HCT116 (cell line): Measurements from ENCODE around the gene PDSS2. TPM values are rescaled to one million over a fixed set of nuclear protein-coding genes. Genes with fewer than 3 reads are reported as not detected.

Source experiments
- ATAC-seq: fragments of 200-7000 bp; cut with Tn5 transposase; 2 replicates; pipeline ENCODE4 v1.9.1; 2020; ENCODE audit warnings: mild to moderate bottlenecking, moderate library complexity
- BruUV-seq: library from RNA; stranded (reverse); fragments of 400-500 nt; replicated peaks from 2 replicates; lab custom pipeline; 2021; lab: Mats Ljungman, UMichigan
- CTCF ChIA-PET: fragments of 300-600 bp; sonication (Branson Sonifier 250); formaldehyde crosslinking; loops from one replicate; lab custom pipeline; 2021; ENCODE audit warnings: antibody characterized with exemption; lab: Charles Lee
- POLR2A ChIA-PET: fragments of 300-600, 350-600 bp; sonication (Branson Sonifier 250); formaldehyde crosslinking; loops from one replicate; lab custom pipeline; 2021; ENCODE audit warnings: antibody characterized with exemption; lab: Charles Lee
- RAD21 ChIA-PET, 2 experiments: fragments of 300-600 bp; sonication (Branson Sonifier 250); formaldehyde crosslinking; loops; one replicate each; lab custom pipeline; 2023; ENCODE audit warnings: low total read pairs in 2 of 2; ENCODE audit not compliant: uncharacterized antibody in 2 of 2, unreplicated experiment in 2 of 2, low non-redundant PET in 1 of 2; lab: Charles Lee
- DNase-seq: peaks from one replicate; pipeline ENCODE4 v3.0.0-alpha.2; 2010; ENCODE audit warnings: low read depth, low spot score
- H2AFZ ChIP-seq: fragments of 200-600 bp; shearing (Covaris generic), sonication (generic); 2 replicates; pipeline ENCODE4 v1.6.1; 2017; ENCODE audit warnings: low read depth, mixed run types, mixed read lengths, antibody characterized with exemption, low read length; ENCODE audit not compliant: poor library complexity, severe bottlenecking
- H3K27ac ChIP-seq: 2 replicates; pipeline ENCODE4 v1.5.1; 2012; ENCODE audit warnings: low read depth, low read length
- H3K27me3 ChIP-seq: fragments of 200-600 bp; sonication (generic); 2 replicates; pipeline ENCODE4 v1.6.1; 2016; ENCODE audit warnings: mixed run types, low read length, mixed read lengths; ENCODE audit not compliant: insufficient read depth
- H3K36me3 ChIP-seq, 2 experiments: fragments of 200-500 bp in 1 of 2; fragments of 200-600 bp in 1 of 2; sonication (Bioruptor generic) in 1 of 2; sonication (generic) in 1 of 2; 2 replicates each; pipeline versions ENCODE4 v1.5.1 to v1.6.1; 2014 to 2016; ENCODE audit warnings: low read length in 2 of 2, inconsistent platforms in 1 of 2, mixed read lengths in 1 of 2, mixed run types in 1 of 2; ENCODE audit not compliant: insufficient read depth in 2 of 2, control insufficient read depth in 1 of 2
- H3K4me1 ChIP-seq, 2 experiments: fragments of 200-600 bp in 1 of 2; sonication (generic) in 1 of 2; 2 replicates each; pipeline versions ENCODE4 v1.5.1 to v1.6.1; 2012 to 2017; ENCODE audit warnings: low read length in 2 of 2, inconsistent platforms in 1 of 2, mild to moderate bottlenecking in 1 of 2, mixed read lengths in 1 of 2, mixed run types in 1 of 2, moderate library complexity in 1 of 2; ENCODE audit not compliant: insufficient read depth in 2 of 2, control insufficient read depth in 1 of 2
- H3K4me2 ChIP-seq: fragments of 200-600 bp; sonication (generic); 2 replicates; pipeline ENCODE4 v1.6.1; 2017; ENCODE audit warnings: mixed run types, low read length, mixed read lengths
- H3K4me3 ChIP-seq, 2 experiments: fragments of 200-600 bp in 1 of 2; sonication (generic) in 1 of 2; replicated peaks in 1 of 2; 2 replicates each; pipeline ENCODE4 v1.5.1; 2011 to 2016; ENCODE audit warnings: low read length in 2 of 2, control low read depth in 1 of 2, low read depth in 1 of 2, mild to moderate bottlenecking in 1 of 2, mixed read lengths in 1 of 2, mixed run types in 1 of 2
- H3K79me2 ChIP-seq: fragments of 200-600 bp; sonication (generic); 2 replicates; pipeline ENCODE4 v1.6.1; 2017; ENCODE audit warnings: mild to moderate bottlenecking, mixed run types, low read length, moderate library complexity, mixed read lengths; ENCODE audit not compliant: insufficient read depth
- H3K9ac ChIP-seq: fragments of 200-600 bp; sonication (generic); 2 replicates; pipeline ENCODE4 v1.6.1; 2016; ENCODE audit warnings: low read length, mixed read lengths
- H3K9me2 ChIP-seq: fragments of 200-600 bp; sonication (generic), shearing (Covaris generic); 2 replicates; pipeline ENCODE4 v1.6.1; 2017; ENCODE audit warnings: mixed run types, mild to moderate bottlenecking, moderate library complexity; ENCODE audit not compliant: insufficient read depth
- H3K9me3 ChIP-seq, 2 experiments: fragments of 200-500 bp in 1 of 2; fragments of 200-600 bp in 1 of 2; sonication (Bioruptor generic) in 1 of 2; sonication (generic) in 1 of 2; 2 replicates each; pipeline ENCODE4 v1.6.1; 2014 to 2017; ENCODE audit warnings: low read length in 2 of 2, mixed read lengths in 2 of 2, inconsistent platforms in 1 of 2, low read depth in 1 of 2, mild to moderate bottlenecking in 1 of 2, mixed run types in 1 of 2, moderate library complexity in 1 of 2; ENCODE audit not compliant: control insufficient read depth in 1 of 2, insufficient read depth in 1 of 2
- H4K20me1 ChIP-seq: fragments of 200-600 bp; sonication (generic), shearing (Covaris generic); 2 replicates; pipeline ENCODE4 v1.6.1; 2017; ENCODE audit warnings: mixed run types, mild to moderate bottlenecking, moderate library complexity; ENCODE audit not compliant: insufficient read depth
- CBX3 ChIP-seq: IDR thresholded peaks from 2 replicates; pipeline ENCODE4 v1.6.1; 2012; ENCODE audit warnings: low read depth
- CEBPB ChIP-seq: IDR thresholded peaks from 2 replicates; pipeline ENCODE4 v1.6.1; 2012; ENCODE audit warnings: low read depth
- EGR1 ChIP-seq: IDR thresholded peaks from 2 replicates; pipeline ENCODE4 v1.6.1; 2012; ENCODE audit warnings: low read depth
- ELF1 ChIP-seq: IDR thresholded peaks from 2 replicates; pipeline ENCODE4 v1.6.1; 2012; ENCODE audit warnings: low read depth, borderline replicate concordance
- EZH2 ChIP-seq: fragments of 200-600 bp; sonication (generic); IDR thresholded peaks from 2 replicates; pipeline ENCODE4 v1.6.1; 2017; ENCODE audit warnings: antibody characterized with exemption, mixed run types
- FOSL1 ChIP-seq: IDR thresholded peaks from 2 replicates; pipeline ENCODE4 v1.6.1; 2012; ENCODE audit warnings: low read depth
- JUND ChIP-seq: IDR thresholded peaks from 2 replicates; pipeline ENCODE4 v1.6.1; 2012
- POLR2A ChIP-seq: IDR thresholded peaks from 2 replicates; pipeline ENCODE4 v1.7.0; 2011; ENCODE audit warnings: borderline replicate concordance; ENCODE audit not compliant: insufficient read depth, insufficient read length; ENCODE audit errors: extremely low read depth
- SIN3A ChIP-seq: IDR thresholded peaks from 2 replicates; pipeline ENCODE4 v1.6.1; 2012; ENCODE audit warnings: low read depth
- SP1 ChIP-seq: IDR thresholded peaks from 2 replicates; pipeline ENCODE4 v1.6.1; 2012; ENCODE audit warnings: low read depth
- TCF7L2 ChIP-seq: IDR thresholded peaks from 2 replicates; pipeline ENCODE4 v1.7.0; 2011; ENCODE audit warnings: borderline replicate concordance, inconsistent platforms; ENCODE audit not compliant: insufficient read depth, insufficient read length; ENCODE audit errors: extremely low read depth
- YY1 ChIP-seq: IDR thresholded peaks from 2 replicates; pipeline ENCODE4 v1.6.1; 2011; ENCODE audit warnings: low read length, low read depth, moderate library complexity, mild to moderate bottlenecking; ENCODE audit not compliant: insufficient replicate concordance; ENCODE audit errors: extremely low read depth
- ZFX ChIP-seq: fragments of 450-650 bp; IDR thresholded peaks from 2 replicates; pipeline ENCODE4 v1.6.1; 2017
- ZNF274 ChIP-seq: fragments of 200-500 bp; sonication (Bioruptor generic); IDR thresholded peaks from 2 replicates; pipeline ENCODE4 v1.6.1; 2014; ENCODE audit warnings: mild to moderate bottlenecking, low read depth, low read length, inconsistent platforms
- intact Hi-C: fragments of 100-400 bp; cut with micrococcal nuclease; formaldehyde crosslinking; loops from 2 replicates; pipeline ENCODE4 v1.10.0; 2022
- total RNA-seq: library from RNA; stranded (reverse); gene quantifications from one replicate; pipeline ENCODE4 v1.2.1, GENCODE V29; 2021; ENCODE audit not compliant: unreplicated experiment
- TF ChIP-seq, protein P1 (sequence below): IDR thresholded peaks from 2 replicates; pipeline ENCODE4 v1.6.1; 2012
- TF ChIP-seq, protein P2 (sequence below), 3 experiments: fragments of 200-600 bp in 1 of 3; sonication (generic) in 1 of 3; IDR thresholded peaks in 2 of 3; conservative IDR thresholded peaks in 1 of 3; 2 replicates each; pipeline ENCODE4 v1.5.1; 2012 to 2017; ENCODE audit warnings: low read depth in 2 of 3, low read length in 2 of 3, antibody characterized with exemption in 1 of 3, borderline replicate concordance in 1 of 3, control low read depth in 1 of 3, mild to moderate bottlenecking in 1 of 3, mixed read lengths in 1 of 3, mixed run types in 1 of 3, moderate library complexity in 1 of 3; ENCODE audit not compliant: insufficient read depth in 1 of 3

The PDSS2 gene
- total RNA-seq, 1 experiment from 2014 or later = 12.2 TPM

DNA sequence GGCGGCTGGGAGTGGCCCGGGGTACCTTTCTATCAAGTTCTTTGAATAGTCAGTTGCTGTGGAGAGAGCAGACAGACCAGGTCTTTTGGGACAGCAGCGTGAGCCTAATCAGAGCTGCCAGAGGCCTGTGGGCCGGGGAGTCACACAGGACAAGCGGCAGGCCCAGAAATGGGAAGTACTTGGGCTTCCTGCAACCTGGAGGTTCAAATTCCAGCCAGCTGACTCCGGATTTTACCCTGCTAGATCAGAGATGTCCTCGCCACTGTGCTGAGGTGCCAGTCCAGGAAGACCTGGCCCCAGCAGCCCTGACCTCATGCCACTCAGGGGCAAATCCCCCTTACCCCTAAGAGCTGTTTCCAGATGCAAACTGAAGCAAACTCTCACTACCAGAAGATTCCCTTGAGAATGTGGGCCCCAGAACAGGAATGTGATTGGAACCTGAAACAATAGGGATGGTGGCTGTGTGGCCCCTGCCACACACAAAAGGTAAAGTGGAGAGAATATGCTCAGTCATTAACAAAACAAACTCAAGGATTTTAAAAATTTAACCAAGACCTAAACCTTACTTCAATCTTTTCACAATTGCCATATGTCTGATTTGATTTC lies 353.8 kb downstream of the PDSS2 start:
- RAD21 ChIA-PET = interaction anchor here in 1 of 2 experiments (0.7 kb wide), 1 partner anchor 122 kb away, joined by 3 read pairs; no protein-coding TSS in a partner anchor
- Histone ChIP-seq H3K4me3 (no peak overlapping the region), H3K9me2 (no peaks in the 10 kb centered on the region), H3K4me1 (peaks cover 0 to 3% of the 10 kb centered on the region in 2 experiments; a peak in 1 of 4 replicates)
- TF ChIP-seq SIN3A (no peak), JUND (no peak), EZH2 (no peak), EGR1 (no peak), ZNF274 (no peak), ELF1 (no peak), YY1 (no peak), CBX3 (no peak), TCF7L2 (no peak)
- TF ChIP-seq, protein P1, sequence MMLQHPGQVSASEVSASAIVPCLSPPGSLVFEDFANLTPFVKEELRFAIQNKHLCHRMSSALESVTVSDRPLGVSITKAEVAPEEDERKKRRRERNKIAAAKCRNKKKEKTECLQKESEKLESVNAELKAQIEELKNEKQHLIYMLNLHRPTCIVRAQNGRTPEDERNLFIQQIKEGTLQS = no peak
- TF ChIP-seq, all 23 proteins: peak for 0
- Histone ChIP-seq H3K9ac (no peak overlapping the region), H4K20me1 (no peaks in the 10 kb centered on the region), H3K27me3 (no peaks in the 10 kb centered on the region), H3K4me2 (no peak overlapping the region), H2AFZ (no peak overlapping the region), H3K36me3 (no peaks in the 10 kb centered on the region), H3K9me3 (no peaks in the 10 kb centered on the region), H3K27ac (no peak overlapping the region), H3K79me2 (no peaks in the 10 kb centered on the region)
- BruUV-seq = no TSS peak
- POLR2A ChIA-PET = no interaction called here
- intact Hi-C loops = no loop called here
- no peak for ATAC-seq
- CTCF ChIA-PET = no interaction called here
- DNase-seq = no peak

DNA sequence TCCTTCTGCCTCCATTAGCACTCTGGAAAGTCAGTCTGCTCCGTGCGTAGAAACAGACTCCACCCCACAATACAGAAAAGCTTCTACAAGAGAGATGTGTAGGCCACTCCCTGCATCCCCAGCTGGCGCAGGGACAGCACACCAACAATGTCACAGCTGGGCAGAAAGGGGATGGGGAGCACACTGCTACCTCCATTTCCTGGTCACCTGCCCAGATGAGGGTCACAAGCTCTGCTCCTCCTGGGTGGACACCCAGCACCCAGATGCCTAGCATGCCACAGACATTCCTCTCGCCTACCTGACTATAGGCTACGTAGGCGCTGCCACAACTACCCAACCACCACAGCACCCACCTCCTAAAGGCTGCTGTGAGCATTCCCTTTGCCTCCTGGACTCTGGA lies 356.3 kb downstream of the PDSS2 start:
- peaks cover 0 to 3% of the 10 kb centered on the region in 2 experiments; a peak in 1 of 4 replicates for H3K4me1 ChIP-seq
- no TSS peak for BruUV-seq
- RAD21 ChIA-PET = no interaction called here
- H4K20me1 ChIP-seq = no peaks in the 10 kb centered on the region
- no peaks in the 10 kb centered on the region for H3K36me3 ChIP-seq
- no peak overlapping the region for H3K27ac ChIP-seq
- no peak overlapping the region for H3K4me2 ChIP-seq
- H3K9me2 ChIP-seq = no peaks in the 10 kb centered on the region
- intact Hi-C loops = no loop called here
- H3K4me3 ChIP-seq = no peak overlapping the region
- POLR2A ChIA-PET = no interaction called here
- DNase-seq (no peak), ATAC-seq (no peak; the same call in 1 of the 2 replicates)
- CTCF ChIA-PET = interaction anchor here (1.8 kb wide), 1 partner anchor 11 kb away, joined by 5 read pairs; no protein-coding TSS in a partner anchor
- H3K27me3 ChIP-seq = no peaks in the 10 kb centered on the region
- H2AFZ ChIP-seq = no peak overlapping the region
- no peak overlapping the region for H3K9ac ChIP-seq
- no peaks in the 10 kb centered on the region for H3K9me3 ChIP-seq
- no peaks in the 10 kb centered on the region for H3K79me2 ChIP-seq
- TF ChIP-seq ZFX (no peak), EGR1 (no peak), CEBPB (no peak), POLR2A (no peak), SP1 (no peak), JUND (no peak), FOSL1 (no peak), YY1 (no peak), TCF7L2 (no peak)
- TF ChIP-seq, protein P2, sequence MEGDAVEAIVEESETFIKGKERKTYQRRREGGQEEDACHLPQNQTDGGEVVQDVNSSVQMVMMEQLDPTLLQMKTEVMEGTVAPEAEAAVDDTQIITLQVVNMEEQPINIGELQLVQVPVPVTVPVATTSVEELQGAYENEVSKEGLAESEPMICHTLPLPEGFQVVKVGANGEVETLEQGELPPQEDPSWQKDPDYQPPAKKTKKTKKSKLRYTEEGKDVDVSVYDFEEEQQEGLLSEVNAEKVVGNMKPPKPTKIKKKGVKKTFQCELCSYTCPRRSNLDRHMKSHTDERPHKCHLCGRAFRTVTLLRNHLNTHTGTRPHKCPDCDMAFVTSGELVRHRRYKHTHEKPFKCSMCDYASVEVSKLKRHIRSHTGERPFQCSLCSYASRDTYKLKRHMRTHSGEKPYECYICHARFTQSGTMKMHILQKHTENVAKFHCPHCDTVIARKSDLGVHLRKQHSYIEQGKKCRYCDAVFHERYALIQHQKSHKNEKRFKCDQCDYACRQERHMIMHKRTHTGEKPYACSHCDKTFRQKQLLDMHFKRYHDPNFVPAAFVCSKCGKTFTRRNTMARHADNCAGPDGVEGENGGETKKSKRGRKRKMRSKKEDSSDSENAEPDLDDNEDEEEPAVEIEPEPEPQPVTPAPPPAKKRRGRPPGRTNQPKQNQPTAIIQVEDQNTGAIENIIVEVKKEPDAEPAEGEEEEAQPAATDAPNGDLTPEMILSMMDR (IDR thresholded peaks at IDR 0.05 in 2 of 3, conservative IDR thresholded peaks at IDR 0.05 in 1 of 3; ENCODE audit: borderline replicate concordance in 1 of 3, insufficient read depth in 1 of 3, low read depth in 2 of 3, low read length in 2 of 3) = no peak
- TF ChIP-seq, protein P1 = no peak
